ENCODE measurements around the gene TLR8. TPM values are rescaled to one million over a fixed set of nuclear protein-coding genes. Genes with fewer than 3 reads are reported as not detected.
A peak's percentile ranks its signal among the peaks of the same experiment; 100 is the strongest.

TLR8 gene
- total RNA-seq, 4 donors from 2014 or later: 0.22 to 3.1 (median 1.9) TPM; not detected in 1

- TF ChIP-seq POLR2A (IDR thresholded peaks at IDR 0.05): no peak
- no peak for TF ChIP-seq CTCF (IDR thresholded peaks at IDR 0.05)
- Histone ChIP-seq H3K9me3 (no peaks in the 10 kb centered on the region), H3K4me1 (peaks cover 0 to 33% (median 22%) of the 10 kb centered on the region in 3 donors), H3K27ac (peak overlapping the region in 3 of 4 donors; percentile 38 to 81 (median 63)), H3K4me3 (no peak overlapping the region), H3K36me3 (no peaks in the 10 kb centered on the region), H3K27me3 (no peaks in the 10 kb centered on the region)
- no peak for DNase-seq
- intact Hi-C loops (cut with DNase I): loop anchor here (10.0 kb wide), 1 partner anchor 530 kb away; no protein-coding TSS in a partner anchor
- WGBS, 2 donors: 86 to 92% methylated on average over 8 to 9 of the region's 9 CpGs
Observed at GRCh38 chrX:12954376-12954775, 48.0 kb downstream of the TLR8 start.

- no peak for DNase-seq
- WGBS, 2 donors: 85% methylated on average over 4 of the region's 4 CpGs; no CpG with 5 or more reads in 1 of the 2 donors
- no peak for TF ChIP-seq CTCF (IDR thresholded peaks at IDR 0.05)
- no peak for TF ChIP-seq POLR2A (IDR thresholded peaks at IDR 0.05)
- H3K27ac ChIP-seq: peak overlapping the region in 3 of 4 donors; percentile 38 to 81 (median 63)
- no peaks in the 10 kb centered on the region for H3K36me3 ChIP-seq
- no peaks in the 10 kb centered on the region for H3K9me3 ChIP-seq
- intact Hi-C loops (cut with DNase I): loop anchor here (10.0 kb wide), 1 partner anchor 530 kb away; no protein-coding TSS in a partner anchor
- H3K4me1 ChIP-seq: peaks cover 0 to 27% (median 17%) of the 10 kb centered on the region in 3 donors
- no peaks in the 10 kb centered on the region for H3K27me3 ChIP-seq
- no peak overlapping the region for H3K4me3 ChIP-seq
Observed at GRCh38 chrX:12954981-12955380, 48.6 kb downstream of the TLR8 start.

- Histone ChIP-seq H3K9me3 (no peaks in the 10 kb centered on the region), H3K27ac (peak overlapping the region; percentile 69 to 91 (median 75)), H3K4me3 (peak overlapping the region in 1 of 4 donors; percentile 15), H3K36me3 (no peaks in the 10 kb centered on the region), H3K27me3 (no peaks in the 10 kb centered on the region), H3K4me1 (peaks cover 0 to 24% (median 13%) of the 10 kb centered on the region in 3 donors)
- DNase-seq: peak; percentile 15
- intact Hi-C loops (cut with DNase I): loop anchor here (10.0 kb wide), 1 partner anchor 529 kb away; no protein-coding TSS in a partner anchor
- no peak for TF ChIP-seq CTCF (IDR thresholded peaks at IDR 0.05)
- no peak for TF ChIP-seq POLR2A (IDR thresholded peaks at IDR 0.05)
- 53 to 73% methylated on average over 2 to 10 of the region's 20 CpGs for WGBS, 2 donors
Observed at GRCh38 chrX:12955882-12956703, 49.7 kb downstream of the TLR8 start.

- no peaks in the 10 kb centered on the region for H3K36me3 ChIP-seq
- intact Hi-C loops (cut with DNase I): loop anchor here (10.0 kb wide), 1 partner anchor 528 kb away; no protein-coding TSS in a partner anchor
- DNase-seq: no peak
- H3K27me3 ChIP-seq: no peaks in the 10 kb centered on the region
- TF ChIP-seq POLR2A (IDR thresholded peaks at IDR 0.05): peak in 1 of 4 donors; percentile 32
- TF ChIP-seq CTCF (IDR thresholded peaks at IDR 0.05): no peak
- peak overlapping the region in 1 of 4 donors; percentile 15 for H3K4me3 ChIP-seq
- WGBS, 2 donors: 52 to 55% methylated on average over 8 of the region's 8 CpGs
- peaks cover 0 to 29% (median 13%) of the 10 kb centered on the region in 3 donors for H3K4me1 ChIP-seq
- peak overlapping the region; percentile 69 to 91 (median 75) for H3K27ac ChIP-seq
- no peaks in the 10 kb centered on the region for H3K9me3 ChIP-seq
Observed at GRCh38 chrX:12956704-12957534, 50.5 kb downstream of the TLR8 start.
